Body of pancreas (tissue), 4 donors: ENCODE data around the gene AMZ2. TPM values are rescaled to one million over a fixed set of nuclear protein-coding genes. Genes with fewer than 3 reads are reported as not detected.
"Not testable (repeated sequence)": the region's sequence is repeated elsewhere in the genome, so short reads cannot be mapped to it uniquely, and the experiment has no call there.

Experiments used
- ATAC-seq: fragments of 150-250 bp; one replicate; pipeline ENCODE4 v1.9.1; 2016
- DNase-seq, 4 donors: peaks; one replicate each; pipeline ENCODE4 v3.0.0-alpha.2; 2019
- H3K27ac ChIP-seq, 4 donors: fragments of 200-600 bp; sonication (generic); 1 replicate in 3 of 4; 2 replicates in 1 of 4; pipeline versions ENCODE4 v1.5.1 to v1.6.1; 2016 to 2019; ENCODE audit warnings: mild to moderate bottlenecking in 1 of 4, mixed read lengths in 1 of 4, moderate library complexity in 1 of 4
- H3K27me3 ChIP-seq, 2 donors: fragments of 200-600 bp; sonication (generic); one replicate each; pipeline ENCODE4 v1.6.0; 2016; ENCODE audit warnings: mild to moderate bottlenecking in 1 of 2
- H3K36me3 ChIP-seq, 2 donors: fragments of 200-600 bp; sonication (generic); replicated peaks in 1 of 2; 2 replicates each; pipeline ENCODE4 v1.5.1; 2016; ENCODE audit warnings: low read depth in 2 of 2; ENCODE audit not compliant: insufficient read depth in 1 of 2
- H3K4me1 ChIP-seq: fragments of 200-600 bp; sonication (generic); one replicate; pipeline ENCODE4 v1.6.0; 2016
- H3K4me3 ChIP-seq, 2 donors: fragments of 200-600 bp; sonication (generic); 1 replicate in 1 of 2; 2 replicates in 1 of 2; pipeline ENCODE4 v1.5.1; 2016 to 2019
- H3K9me3 ChIP-seq, 3 donors: fragments of 200-600 bp; sonication (generic); 1 replicate in 2 of 3; 2 replicates in 1 of 3; pipeline ENCODE4 v1.5.1; 2016
- CTCF ChIP-seq, 7 experiments: fragments of 450-650 bp in 4 of 7; fragments of 200-600 bp in 3 of 7; sonication (generic) in 3 of 7; IDR thresholded peaks; one replicate each; pipeline ENCODE4 v1.5.1; 2016 to 2019; ENCODE audit warnings: antibody characterized with exemption in 7 of 7
- POLR2A ChIP-seq, 3 donors: fragments of 450-650 bp; IDR thresholded peaks; one replicate each; pipeline ENCODE4 v1.6.1; 2016; ENCODE audit warnings: antibody characterized with exemption in 3 of 3, mild to moderate bottlenecking in 2 of 3
- WGBS, 2 donors: methylation state at CpG; one replicate each; pipeline ENCODE4 v1.1.5; 2017; 5-methylcytosine and 5-hydroxymethylcytosine counted together
- intact Hi-C: fragments of 100-400 bp; cut with DNase I; formaldehyde crosslinking; loops from one replicate; pipeline ENCODE4 v1.15.1; 2023
- total RNA-seq, 2 donors: library from RNA; depleted of rRNA; stranded (reverse); fragments of >200 nt; gene quantifications; one replicate each; pipeline ENCODE4 v1.1.0, GENCODE V29; 2016

AMZ2 gene
- total RNA-seq, 2 donors from 2014 or later = 23.3 to 28.3 TPM

GRCh38 chr17:68228817-68229570, 18.8 kb upstream of the AMZ2 start:
- no peak overlapping the region for H3K27ac ChIP-seq
- 67 to 70% methylated on average over 16 to 17 of the region's 17 CpGs for WGBS, 2 donors

GRCh38 chr17:68229619-68230018, 18.2 kb upstream of the AMZ2 start:
- DNase-seq (no peak), ATAC-seq (no peak)
- intact Hi-C loops = no loop called here
- TF ChIP-seq CTCF (IDR thresholded peaks at IDR 0.05) (no peak), POLR2A (IDR thresholded peaks at IDR 0.05) (no peak)
- H3K4me3 ChIP-seq = no peak overlapping the region
- no peak overlapping the region for H3K27ac ChIP-seq
- H3K27me3 ChIP-seq = no peaks in the 10 kb centered on the region
- 72 to 89% methylated on average over 5 to 8 of the region's 8 CpGs for WGBS, 2 donors
- no peaks in the 10 kb centered on the region for H3K9me3 ChIP-seq
- H3K4me1 ChIP-seq = no peaks in the 10 kb centered on the region
- H3K36me3 ChIP-seq = no peaks in the 10 kb centered on the region

More at GRCh38 chr17:68228817-68229570, 18.8 kb upstream of the AMZ2 start:
- intact Hi-C loops = no loop called here
- Histone ChIP-seq H3K27me3 (no peaks in the 10 kb centered on the region), H3K36me3 (no peaks in the 10 kb centered on the region), H3K4me1 (no peaks in the 10 kb centered on the region), H3K4me3 (no peak overlapping the region), H3K9me3 (no peaks in the 10 kb centered on the region)
- no peak for DNase-seq
- ATAC-seq = no peak
- TF ChIP-seq POLR2A (IDR thresholded peaks at IDR 0.05) = no peak
- TF ChIP-seq CTCF (IDR thresholded peaks at IDR 0.05) = no peak

GRCh38 chr17:68231131-68231530, 16.7 kb upstream of the AMZ2 start:
- H3K27me3 ChIP-seq, H3K4me3 ChIP-seq, H3K9me3 ChIP-seq, intact Hi-C loops, H3K36me3 ChIP-seq, H3K4me1 ChIP-seq, ATAC-seq, DNase-seq, H3K27ac ChIP-seq: not testable (repeated sequence)
- 89 to 93% methylated on average over 4 of the region's 4 CpGs for WGBS, 2 donors

GRCh38 chr17:68231541-68231940, 16.3 kb upstream of the AMZ2 start:
- Histone ChIP-seq H3K9me3 (no peaks in the 10 kb centered on the region), H3K4me1 (no peaks in the 10 kb centered on the region), H3K27me3 (no peaks in the 10 kb centered on the region), H3K36me3 (no peaks in the 10 kb centered on the region), H3K4me3 (no peak overlapping the region), H3K27ac (no peak overlapping the region)
- DNase-seq (no peak), ATAC-seq (no peak)
- WGBS, 2 donors = 81 to 88% methylated on average over 1 of the region's 1 CpG
- intact Hi-C loops = no loop called here
- TF ChIP-seq CTCF (IDR thresholded peaks at IDR 0.05) = no peak

- intact Hi-C loops = not testable (repeated sequence)
These were observed 15.1 kb upstream of the AMZ2 start for GRCh38 chr17:68232741-68233140.

GRCh38 chr17:68234726-68235335, 13.0 kb upstream of the AMZ2 start:
- H3K27me3 ChIP-seq, H3K4me1 ChIP-seq, ATAC-seq, H3K9me3 ChIP-seq, H3K4me3 ChIP-seq, intact Hi-C loops, H3K36me3 ChIP-seq: not testable (repeated sequence)
- peak in 2 of 4 donors; percentile 15 to 64 for DNase-seq
- WGBS, 2 donors = 79 to 80% methylated on average over 12 of the region's 12 CpGs
- peak overlapping the region in 1 of 4 donors; percentile 42 for H3K27ac ChIP-seq

More at GRCh38 chr17:68232741-68233140, 15.1 kb upstream of the AMZ2 start:
- not testable (repeated sequence) for H3K36me3 ChIP-seq, H3K9me3 ChIP-seq, H3K4me3 ChIP-seq, ATAC-seq, H3K4me1 ChIP-seq, H3K27ac ChIP-seq, H3K27me3 ChIP-seq
- peak in 1 of 4 donors; percentile 23 for DNase-seq
- 80 to 100% methylated on average over 1 of the region's 1 CpG for WGBS, 2 donors

- intact Hi-C loops, DNase-seq, H3K4me1 ChIP-seq, H3K27me3 ChIP-seq, ATAC-seq, H3K9me3 ChIP-seq, H3K36me3 ChIP-seq, H3K4me3 ChIP-seq: not testable (repeated sequence)
- WGBS, 2 donors = 71 to 76% methylated on average over 4 to 10 of the region's 11 CpGs
- peak overlapping the region in 1 of 4 donors; percentile 42 for H3K27ac ChIP-seq
These were observed 12.5 kb upstream of the AMZ2 start for GRCh38 chr17:68235336-68235791.
